CD8-positive, alpha-beta memory T cell (primary cell): ENCODE results near the gene YBX3. TPM values are rescaled to one million over a fixed set of nuclear protein-coding genes. Genes with fewer than 3 reads are reported as not detected.
A peak's percentile ranks its signal among the peaks of the same experiment; 100 is the strongest.

Experiments
- CTCF ChIA-PET: fragments of 350-600 bp; sonication (Branson Sonifier 250); formaldehyde crosslinking; loops from one replicate; lab custom pipeline; 2021; ENCODE audit warnings: antibody characterized with exemption; lab: Charles Lee
- POLR2A ChIA-PET: fragments of 350-600 bp; sonication (Branson Sonifier 250); formaldehyde crosslinking; loops from one replicate; lab custom pipeline; 2021; ENCODE audit warnings: antibody characterized with exemption; lab: Charles Lee
- DNase-seq, 5 donors: peaks; one replicate each; pipeline versions ENCODE4 v3.0.0 to v3.0.0-alpha.2; 2020 to 2022; ENCODE audit warnings: mixed read lengths in 1 of 5
- H3K27ac ChIP-seq: one replicate; pipeline ENCODE4 v1.7.0; 2013; ENCODE audit warnings: low read depth, mild to moderate bottlenecking, low read length, moderate library complexity
- H3K27me3 ChIP-seq: 2 replicates; pipeline ENCODE4 v1.7.0; 2013; ENCODE audit warnings: low read length, mild to moderate bottlenecking; ENCODE audit not compliant: insufficient read depth, poor library complexity, severe bottlenecking
- H3K36me3 ChIP-seq: 2 replicates; pipeline ENCODE4 v1.7.0; 2013; ENCODE audit warnings: mild to moderate bottlenecking, low read length, moderate library complexity; ENCODE audit not compliant: insufficient read depth
- H3K4me1 ChIP-seq: 2 replicates; pipeline ENCODE4 v1.7.0; 2013; ENCODE audit warnings: mild to moderate bottlenecking, low read length, moderate library complexity; ENCODE audit not compliant: insufficient read depth
- H3K4me3 ChIP-seq: 2 replicates; pipeline ENCODE4 v1.7.0; 2013; ENCODE audit warnings: mild to moderate bottlenecking, low read length
- H3K9me3 ChIP-seq: 2 replicates; pipeline ENCODE4 v1.7.0; 2013; ENCODE audit warnings: mild to moderate bottlenecking, low read length
- H3K27ac Mint-ChIP-seq, 8 donors: one replicate each; pipeline ENCODE4 v1.8.0; 2020 to 2021; ENCODE audit warnings: mixed read lengths in 8 of 8, mild to moderate bottlenecking in 6 of 8, inconsistent platforms in 3 of 8, moderate library complexity in 3 of 8
- H3K27me3 Mint-ChIP-seq, 2 donors: one replicate each; pipeline ENCODE4 v1.8.0; 2020 to 2021; ENCODE audit warnings: mixed read lengths in 2 of 2, mild to moderate bottlenecking in 1 of 2, moderate library complexity in 1 of 2
- H3K36me3 Mint-ChIP-seq, 3 donors: one replicate each; pipeline ENCODE4 v1.8.0; 2020 to 2021; ENCODE audit warnings: mixed read lengths in 3 of 3, inconsistent platforms in 1 of 3, mild to moderate bottlenecking in 1 of 3
- H3K4me1 Mint-ChIP-seq, 3 donors: one replicate each; pipeline ENCODE4 v1.8.0; 2020 to 2021; ENCODE audit warnings: mixed read lengths in 3 of 3, inconsistent platforms in 1 of 3, mild to moderate bottlenecking in 1 of 3
- H3K4me3 Mint-ChIP-seq, 7 donors: one replicate each; pipeline ENCODE4 v1.8.0; 2020 to 2021; ENCODE audit warnings: mixed read lengths in 7 of 7, mild to moderate bottlenecking in 6 of 7, moderate library complexity in 4 of 7, inconsistent platforms in 2 of 7
- H3K9me3 Mint-ChIP-seq, 5 donors: one replicate each; pipeline ENCODE4 v1.8.0; 2020 to 2022; ENCODE audit warnings: mixed read lengths in 5 of 5, mild to moderate bottlenecking in 3 of 5, moderate library complexity in 2 of 5, inconsistent platforms in 1 of 5
- polyA plus RNA-seq: library from polyadenylated mRNA; unstranded; fragments of 300-500 nt; fragmentation: Illumina TruSeq; gene quantifications from one replicate; pipeline ENCODE4 v1.2.3, GENCODE V29; 2021
- total RNA-seq, 2 experiments: library from RNA; stranded (reverse); gene quantifications; one replicate each; pipeline ENCODE4 v1.2.3, GENCODE V29; 2021

Gene YBX3
- total and polyA plus RNA-seq, 3 experiments from 2014 or later: 40.5 to 251 (median 222) TPM

GRCh38 chr12:10732549-10732948, 9.4 kb upstream of the YBX3 start:
- Mint-ChIP-seq H3K4me3 (no peak overlapping the region), H3K27me3 (peaks cover 12 to 28% of the 10 kb centered on the region in 2 donors), H3K9me3 (no peaks in the 10 kb centered on the region), H3K27ac (no peak overlapping the region), H3K4me1 (no peaks in the 10 kb centered on the region), H3K36me3 (peaks cover 0 to 4% (median 0%) of the 10 kb centered on the region in 3 donors)
- H3K4me3 ChIP-seq: no peak overlapping the region
- POLR2A ChIA-PET: no interaction called here
- H3K4me1 ChIP-seq: no peaks in the 10 kb centered on the region
- CTCF ChIA-PET: interaction anchor here (1.0 kb wide), 1 partner anchor 18 kb away, joined by 3 read pairs; no protein-coding TSS in a partner anchor
- no peaks in the 10 kb centered on the region for H3K36me3 ChIP-seq
- no peaks in the 10 kb centered on the region for H3K9me3 ChIP-seq
- H3K27ac ChIP-seq: no peak overlapping the region
- H3K27me3 ChIP-seq: peaks cover 4% of the 10 kb centered on the region
- DNase-seq: no peak

- Mint-ChIP-seq H3K27ac (no peak overlapping the region), H3K36me3 (peaks cover 0 to 4% (median 0%) of the 10 kb centered on the region in 3 donors), H3K4me1 (no peaks in the 10 kb centered on the region), H3K9me3 (no peaks in the 10 kb centered on the region), H3K27me3 (peaks cover 12 to 33% of the 10 kb centered on the region in 2 donors), H3K4me3 (no peak overlapping the region)
- Histone ChIP-seq H3K4me3 (no peak overlapping the region), H3K4me1 (no peaks in the 10 kb centered on the region), H3K27me3 (peaks cover 4% of the 10 kb centered on the region), H3K27ac (no peak overlapping the region), H3K36me3 (no peaks in the 10 kb centered on the region), H3K9me3 (no peaks in the 10 kb centered on the region)
- POLR2A ChIA-PET: no interaction called here
- DNase-seq: no peak
- CTCF ChIA-PET: interaction anchor here (1.0 kb wide), 1 partner anchor 18 kb away, joined by 3 read pairs; no protein-coding TSS in a partner anchor
Measured at GRCh38 chr12:10732066-10732465, 8.9 kb upstream of the YBX3 start.

- no peak overlapping the region for H3K4me3 ChIP-seq
- Mint-ChIP-seq H3K27me3 (peaks cover 15 to 42% of the 10 kb centered on the region in 2 donors), H3K36me3 (peaks cover 0 to 4% (median 0%) of the 10 kb centered on the region in 3 donors), H3K4me3 (no peak overlapping the region), H3K9me3 (no peaks in the 10 kb centered on the region), H3K27ac (no peak overlapping the region), H3K4me1 (no peaks in the 10 kb centered on the region)
- H3K27me3 ChIP-seq: peaks cover 4% of the 10 kb centered on the region
- H3K4me1 ChIP-seq: no peaks in the 10 kb centered on the region
- H3K9me3 ChIP-seq: no peaks in the 10 kb centered on the region
- ChIA-PET POLR2A (no interaction called here), CTCF (interaction anchor here (1.0 kb wide), 1 partner anchor 20 kb away, joined by 4 read pairs; no protein-coding TSS in a partner anchor)
- no peaks in the 10 kb centered on the region for H3K36me3 ChIP-seq
- no peak overlapping the region for H3K27ac ChIP-seq
- no peak for DNase-seq
Measured at GRCh38 chr12:10730559-10730958, 7.4 kb upstream of the YBX3 start.

DNA sequence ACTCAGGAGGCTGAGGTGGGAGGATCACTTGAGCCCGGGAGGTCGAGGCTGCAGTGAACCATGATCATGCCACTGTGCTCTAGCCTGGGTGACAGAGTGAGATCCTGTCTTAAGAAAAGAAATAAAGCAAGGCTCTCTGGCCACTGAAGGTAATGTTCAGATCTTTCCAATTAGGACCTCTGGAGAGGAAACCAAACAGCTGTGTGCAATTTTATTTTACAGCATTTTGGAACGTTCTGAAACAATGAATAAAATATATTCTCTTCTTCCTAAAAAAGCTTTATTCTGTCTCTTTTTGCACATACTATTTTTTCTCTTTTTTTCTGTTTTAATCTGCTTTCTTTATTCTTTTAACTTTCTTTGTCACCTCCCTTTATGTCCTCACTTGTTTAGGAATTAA, 5.0 kb upstream of the YBX3 start:
- Mint-ChIP-seq H3K36me3 (peaks cover 0 to 4% (median 0%) of the 10 kb centered on the region in 3 donors), H3K27ac (no peak overlapping the region), H3K4me3 (no peak overlapping the region), H3K27me3 (peaks cover 33 to 46% of the 10 kb centered on the region in 2 donors), H3K4me1 (peaks cover 7 to 11% (median 11%) of the 10 kb centered on the region in 3 donors), H3K9me3 (no peaks in the 10 kb centered on the region)
- H3K4me3 ChIP-seq: no peak overlapping the region
- DNase-seq: no peak
- ChIA-PET CTCF (no interaction called here), POLR2A (no interaction called here)
- H3K9me3 ChIP-seq: no peaks in the 10 kb centered on the region
- no peaks in the 10 kb centered on the region for H3K36me3 ChIP-seq
- H3K27me3 ChIP-seq: peaks cover 10% of the 10 kb centered on the region
- no peak overlapping the region for H3K27ac ChIP-seq
- peaks cover 6% of the 10 kb centered on the region for H3K4me1 ChIP-seq

- Mint-ChIP-seq H3K4me3 (no peak overlapping the region), H3K4me1 (peaks cover 12 to 16% (median 16%) of the 10 kb centered on the region in 3 donors), H3K9me3 (no peaks in the 10 kb centered on the region), H3K27me3 (peaks cover 33 to 41% of the 10 kb centered on the region in 2 donors), H3K27ac (no peak overlapping the region), H3K36me3 (peaks cover 0 to 6% (median 4%) of the 10 kb centered on the region in 3 donors)
- CTCF ChIA-PET: interaction anchor here (0.8 kb wide), 1 partner anchor 19 kb away, joined by 4 read pairs; no protein-coding TSS in a partner anchor
- Histone ChIP-seq H3K36me3 (no peaks in the 10 kb centered on the region), H3K27me3 (peaks cover 10% of the 10 kb centered on the region), H3K9me3 (no peaks in the 10 kb centered on the region), H3K4me3 (no peak overlapping the region), H3K4me1 (peaks cover 6% of the 10 kb centered on the region), H3K27ac (no peak overlapping the region)
- POLR2A ChIA-PET: no interaction called here
- DNase-seq: no peak
Measured at GRCh38 chr12:10726945-10727344, 3.8 kb upstream of the YBX3 start.

DNA sequence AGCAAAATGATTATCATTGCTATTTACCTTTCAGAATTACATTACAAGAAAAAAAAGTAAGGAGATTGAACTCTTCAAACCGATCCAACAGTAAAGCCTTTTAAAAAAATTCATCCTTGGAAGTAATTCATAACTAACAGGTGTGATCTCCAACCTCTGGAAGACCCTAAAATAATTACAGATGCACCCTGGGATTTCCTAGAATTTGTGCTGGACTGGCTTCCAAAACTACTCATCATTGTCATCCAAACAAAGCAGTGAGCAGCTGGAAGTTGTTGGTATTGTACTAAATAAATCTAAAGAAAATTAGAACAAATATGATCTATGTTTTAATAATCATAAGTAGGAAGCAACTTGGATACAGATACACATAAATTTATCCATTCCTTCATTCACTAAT, 1.9 kb upstream of the YBX3 start:
- Mint-ChIP-seq H3K27ac (no peak overlapping the region), H3K9me3 (no peaks in the 10 kb centered on the region), H3K27me3 (peaks cover 34 to 36% of the 10 kb centered on the region in 2 donors), H3K4me1 (peaks cover 21 to 34% (median 32%) of the 10 kb centered on the region in 3 donors), H3K4me3 (peak overlapping the region in 2 of 7 donors; percentile 3 to 43), H3K36me3 (peaks cover 0 to 9% (median 0%) of the 10 kb centered on the region in 3 donors)
- no peaks in the 10 kb centered on the region for H3K36me3 ChIP-seq
- POLR2A ChIA-PET: interaction anchor here (1.4 kb wide), 1 partner anchor 1632 kb away, joined by 3 read pairs; the partner anchor contains the start of gene BORCS5
- H3K27me3 ChIP-seq: peaks cover 10% of the 10 kb centered on the region
- H3K4me3 ChIP-seq: no peak overlapping the region
- DNase-seq: no peak
- H3K9me3 ChIP-seq: no peaks in the 10 kb centered on the region
- no peak overlapping the region for H3K27ac ChIP-seq
- H3K4me1 ChIP-seq: peaks cover 15% of the 10 kb centered on the region
- CTCF ChIA-PET: no interaction called here

GRCh38 chr12:10722502-10722904, 620 bp downstream of the YBX3 start:
- Mint-ChIP-seq H3K27me3 (peaks cover 25 to 32% of the 10 kb centered on the region in 2 donors), H3K9me3 (no peaks in the 10 kb centered on the region), H3K36me3 (peaks cover 0 to 14% (median 0%) of the 10 kb centered on the region in 3 donors), H3K27ac (peak overlapping the region; percentile 88 to 99 (median 97)), H3K4me3 (peak overlapping the region; percentile 87 to 96 (median 93)), H3K4me1 (peaks cover 22 to 47% (median 38%) of the 10 kb centered on the region in 3 donors)
- POLR2A ChIA-PET: no interaction called here
- Histone ChIP-seq H3K36me3 (no peaks in the 10 kb centered on the region), H3K4me1 (peaks cover 15% of the 10 kb centered on the region), H3K9me3 (no peaks in the 10 kb centered on the region), H3K27me3 (peaks cover 6% of the 10 kb centered on the region), H3K4me3 (peak overlapping the region; percentile 70), H3K27ac (peak overlapping the region; percentile 87)
- DNase-seq: peak; percentile 27 to 81 (median 56)
- CTCF ChIA-PET: interaction anchor here (0.5 to 1.0 kb wide), 2 partner anchors 15 to 48 kb away, joined by 3 read pairs; no protein-coding TSS in a partner anchor
